ENCODE results near the gene OMG. TPM values are rescaled to one million over a fixed set of nuclear protein-coding genes. Genes with fewer than 3 reads are reported as not detected.

OMG gene
- total and polyA plus RNA-seq, 3 donors from 2014 or later, result 0.95 TPM; not detected in 2

DNA sequence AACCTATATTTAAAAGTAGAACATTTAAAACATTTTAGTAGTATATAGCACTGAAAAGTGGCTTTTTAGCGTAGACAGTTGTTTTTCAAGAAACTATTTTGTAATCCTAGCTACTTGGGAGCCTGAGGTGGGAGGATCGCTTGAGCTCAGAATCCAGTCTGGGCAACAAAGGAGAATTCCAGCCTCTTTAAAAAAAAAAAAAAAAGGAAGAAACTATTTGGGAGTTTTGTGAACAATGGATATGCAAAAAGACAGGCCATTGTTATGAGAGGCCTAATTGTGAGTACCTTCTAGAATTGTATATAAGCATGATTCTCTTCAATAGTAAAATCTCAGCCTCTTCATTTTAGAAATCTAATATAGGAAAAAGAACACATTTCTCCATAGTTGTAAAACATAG, 17.6 kb downstream of the OMG start:
- H3K9me3 ChIP-seq, result no peaks in the 10 kb centered on the region
- H3K27me3 ChIP-seq, result no peaks in the 10 kb centered on the region
- no peaks in the 10 kb centered on the region for H3K4me1 ChIP-seq
- no peak overlapping the region for H3K4me3 ChIP-seq
- H3K27ac ChIP-seq, result no peak overlapping the region
- intact Hi-C loops (cut with DNase I; ENCODE audit: low total_unique reads), result no loop called here
- TF ChIP-seq POLR2A (IDR thresholded peaks at IDR 0.05), result no peak
- TF ChIP-seq, protein P1, sequence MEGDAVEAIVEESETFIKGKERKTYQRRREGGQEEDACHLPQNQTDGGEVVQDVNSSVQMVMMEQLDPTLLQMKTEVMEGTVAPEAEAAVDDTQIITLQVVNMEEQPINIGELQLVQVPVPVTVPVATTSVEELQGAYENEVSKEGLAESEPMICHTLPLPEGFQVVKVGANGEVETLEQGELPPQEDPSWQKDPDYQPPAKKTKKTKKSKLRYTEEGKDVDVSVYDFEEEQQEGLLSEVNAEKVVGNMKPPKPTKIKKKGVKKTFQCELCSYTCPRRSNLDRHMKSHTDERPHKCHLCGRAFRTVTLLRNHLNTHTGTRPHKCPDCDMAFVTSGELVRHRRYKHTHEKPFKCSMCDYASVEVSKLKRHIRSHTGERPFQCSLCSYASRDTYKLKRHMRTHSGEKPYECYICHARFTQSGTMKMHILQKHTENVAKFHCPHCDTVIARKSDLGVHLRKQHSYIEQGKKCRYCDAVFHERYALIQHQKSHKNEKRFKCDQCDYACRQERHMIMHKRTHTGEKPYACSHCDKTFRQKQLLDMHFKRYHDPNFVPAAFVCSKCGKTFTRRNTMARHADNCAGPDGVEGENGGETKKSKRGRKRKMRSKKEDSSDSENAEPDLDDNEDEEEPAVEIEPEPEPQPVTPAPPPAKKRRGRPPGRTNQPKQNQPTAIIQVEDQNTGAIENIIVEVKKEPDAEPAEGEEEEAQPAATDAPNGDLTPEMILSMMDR (IDR thresholded peaks at IDR 0.05), result no peak
- no peaks in the 10 kb centered on the region for H3K36me3 ChIP-seq (ENCODE audit: low read depth, missing control alignments)
- 76 to 89% methylated on average over 2 of the region's 2 CpGs for WGBS, 2 donors
- no peak for DNase-seq

DNA sequence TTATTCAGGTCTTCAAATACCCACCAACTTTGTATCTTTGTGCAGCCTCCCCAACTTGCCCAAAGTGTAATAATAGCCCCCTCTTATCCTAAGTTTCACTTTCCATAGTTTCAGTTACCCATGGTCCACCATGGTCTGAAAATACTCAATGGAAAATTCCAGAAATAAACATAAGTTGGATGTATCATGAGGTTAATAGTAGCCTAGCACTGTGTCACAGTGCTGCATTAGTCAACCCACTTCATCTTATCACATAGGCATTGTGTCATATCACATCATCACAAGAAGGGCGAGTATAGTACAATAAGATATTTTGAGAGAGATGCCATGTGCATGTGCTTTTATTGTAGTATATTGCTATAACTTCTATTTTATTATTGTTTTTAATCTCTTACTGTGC, 21.9 kb downstream of the OMG start:
- intact Hi-C loops (cut with DNase I; ENCODE audit: low total_unique reads), result no loop called here
- H3K27ac ChIP-seq, result no peak overlapping the region
- no peaks in the 10 kb centered on the region for H3K4me1 ChIP-seq
- no peaks in the 10 kb centered on the region for H3K9me3 ChIP-seq
- no peaks in the 10 kb centered on the region for H3K36me3 ChIP-seq (ENCODE audit: low read depth, missing control alignments)
- no peak for TF ChIP-seq POLR2A (IDR thresholded peaks at IDR 0.05)
- TF ChIP-seq, protein P1 (IDR thresholded peaks at IDR 0.05), result no peak
- no peak overlapping the region for H3K4me3 ChIP-seq
- WGBS, 2 donors, result 86 to 96% methylated on average over 1 of the region's 1 CpG
- no peak for DNase-seq
- H3K27me3 ChIP-seq, result no peaks in the 10 kb centered on the region

DNA sequence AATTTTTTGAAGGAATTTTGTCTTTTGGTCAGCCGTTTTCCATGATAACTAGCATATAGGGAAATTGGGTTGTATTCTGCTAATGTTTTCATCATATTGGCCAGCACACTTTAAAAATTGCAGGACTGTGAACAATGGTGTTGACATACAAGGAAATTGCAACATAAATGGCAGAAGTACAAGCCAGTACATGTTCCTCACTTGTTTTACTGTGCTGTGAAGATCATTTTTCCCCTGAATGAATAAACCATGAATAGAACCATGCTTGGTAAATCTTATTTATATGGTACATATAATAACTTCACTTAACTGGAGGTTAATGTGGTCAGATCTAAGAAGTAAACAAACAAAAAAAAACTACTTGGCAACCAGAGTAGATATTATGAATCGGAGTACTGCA, 22.8 kb downstream of the OMG start:
- 89 to 91% methylated on average over 2 of the region's 2 CpGs for WGBS, 2 donors

DNA sequence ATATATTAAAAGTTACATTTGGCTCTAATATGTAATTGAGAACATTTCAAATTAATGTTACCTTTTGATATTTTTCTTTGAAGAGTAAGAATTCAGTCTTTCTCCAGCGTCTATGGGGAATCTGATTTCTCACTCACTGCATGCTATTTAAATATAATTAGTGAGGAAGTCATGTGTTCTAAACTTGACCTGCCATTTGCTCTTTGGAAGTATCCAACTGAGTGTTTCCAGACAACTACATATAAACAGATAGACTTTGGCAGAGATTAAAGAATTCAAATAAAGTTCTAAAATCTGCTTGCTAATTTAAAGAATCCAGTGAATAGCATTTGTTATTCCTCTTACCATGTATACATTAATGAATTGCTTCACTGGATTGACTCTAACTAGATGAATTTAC, 23.5 kb downstream of the OMG start:
- H3K36me3 ChIP-seq (ENCODE audit: low read depth, missing control alignments), result no peaks in the 10 kb centered on the region
- H3K4me1 ChIP-seq, result no peaks in the 10 kb centered on the region
- no peaks in the 10 kb centered on the region for H3K9me3 ChIP-seq
- H3K27ac ChIP-seq, result no peak overlapping the region
- DNase-seq, result no peak
- WGBS, 2 donors, result 76 to 89% methylated on average over 1 of the region's 1 CpG
- no peak overlapping the region for H3K4me3 ChIP-seq
- intact Hi-C loops (cut with DNase I; ENCODE audit: low total_unique reads), result no loop called here
- TF ChIP-seq, protein P1 (IDR thresholded peaks at IDR 0.05), result no peak
- no peak for TF ChIP-seq POLR2A (IDR thresholded peaks at IDR 0.05)
- no peaks in the 10 kb centered on the region for H3K27me3 ChIP-seq

More for the DNA sequence above, 22.8 kb downstream of the OMG start:
- no peaks in the 10 kb centered on the region for H3K9me3 ChIP-seq
- H3K4me1 ChIP-seq, result no peaks in the 10 kb centered on the region
- intact Hi-C loops (cut with DNase I; ENCODE audit: low total_unique reads), result no loop called here
- no peak for TF ChIP-seq POLR2A (IDR thresholded peaks at IDR 0.05)
- TF ChIP-seq, protein P1 (IDR thresholded peaks at IDR 0.05), result no peak
- no peaks in the 10 kb centered on the region for H3K36me3 ChIP-seq (ENCODE audit: low read depth, missing control alignments)
- no peaks in the 10 kb centered on the region for H3K27me3 ChIP-seq
- no peak overlapping the region for H3K27ac ChIP-seq
- no peak overlapping the region for H3K4me3 ChIP-seq
- no peak for DNase-seq

DNA sequence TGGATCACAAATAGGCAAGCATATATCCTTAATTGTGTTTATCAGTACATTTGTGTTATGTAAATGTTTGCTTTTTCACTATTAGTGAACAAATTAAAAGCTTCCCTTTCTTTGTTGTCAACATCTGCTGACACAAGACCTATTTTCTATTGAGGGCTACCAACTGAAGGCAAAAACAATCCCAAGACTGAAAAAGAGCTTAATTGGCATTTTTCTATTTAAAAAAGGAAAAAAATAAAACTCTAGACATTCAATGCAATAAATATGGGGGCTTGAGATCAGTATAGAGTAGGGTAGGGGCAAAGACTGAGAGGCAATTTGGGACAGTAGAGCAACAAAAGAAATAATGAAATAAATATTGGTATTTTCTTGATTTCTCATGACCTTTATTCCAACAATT, 24.2 kb downstream of the OMG start:
- H3K4me3 ChIP-seq, result no peak overlapping the region
- TF ChIP-seq POLR2A (IDR thresholded peaks at IDR 0.05), result no peak
- TF ChIP-seq, protein P1 (IDR thresholded peaks at IDR 0.05), result no peak
- no peaks in the 10 kb centered on the region for H3K27me3 ChIP-seq
- H3K9me3 ChIP-seq, result no peaks in the 10 kb centered on the region
- DNase-seq, result no peak
- H3K4me1 ChIP-seq, result no peaks in the 10 kb centered on the region
- intact Hi-C loops (cut with DNase I; ENCODE audit: low total_unique reads), result no loop called here
- H3K27ac ChIP-seq, result no peak overlapping the region
- H3K36me3 ChIP-seq (ENCODE audit: low read depth, missing control alignments), result no peaks in the 10 kb centered on the region

Measured in testis (tissue), 3 donors.